Hepatocyte (in vitro differentiated cells): ENCODE results near the gene NPVF.

Experiments
- EZH2 ChIP-seq: fragments of 200-600 bp; sonication (generic); IDR thresholded peaks from 2 replicates; pipeline ENCODE4 v1.6.1; 2016; ENCODE audit warnings: antibody characterized with exemption, mild to moderate bottlenecking, borderline replicate concordance
- EZH2phosphoT487 ChIP-seq: fragments of 200-600 bp; sonication (generic); IDR thresholded peaks from one replicate; pipeline ENCODE4 v1.6.1; 2018; ENCODE audit warnings: antibody characterized with exemption, mild to moderate bottlenecking, low read depth, moderate library complexity; ENCODE audit not compliant: unreplicated experiment, severe bottlenecking
- TF ChIP-seq, protein P1 (sequence below): fragments of 200-600 bp; sonication (generic); IDR thresholded peaks from 2 replicates; pipeline ENCODE4 v1.5.1; 2016; ENCODE audit warnings: antibody characterized with exemption, mild to moderate bottlenecking; ENCODE audit not compliant: poor library complexity

DNA sequence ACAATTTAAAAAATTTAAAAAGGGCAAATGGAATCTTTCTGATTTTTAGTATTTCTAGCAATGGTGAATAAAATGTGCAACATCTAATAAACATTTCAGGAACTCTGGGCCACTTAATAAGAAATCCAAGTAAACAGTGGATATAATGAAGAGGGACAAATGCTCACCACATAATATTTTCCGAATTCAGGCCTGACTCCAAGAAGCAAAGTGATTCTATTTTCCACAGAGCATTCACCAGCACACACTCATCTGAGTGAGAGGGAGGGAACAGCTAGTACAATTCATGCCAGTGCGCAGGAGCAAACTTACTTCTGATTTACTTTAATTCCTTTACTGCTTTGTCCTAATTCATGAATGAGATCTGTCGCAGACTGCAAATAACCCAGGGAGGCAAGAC is 10.1 kb downstream of the NPVF start:
- TF ChIP-seq, protein P1, sequence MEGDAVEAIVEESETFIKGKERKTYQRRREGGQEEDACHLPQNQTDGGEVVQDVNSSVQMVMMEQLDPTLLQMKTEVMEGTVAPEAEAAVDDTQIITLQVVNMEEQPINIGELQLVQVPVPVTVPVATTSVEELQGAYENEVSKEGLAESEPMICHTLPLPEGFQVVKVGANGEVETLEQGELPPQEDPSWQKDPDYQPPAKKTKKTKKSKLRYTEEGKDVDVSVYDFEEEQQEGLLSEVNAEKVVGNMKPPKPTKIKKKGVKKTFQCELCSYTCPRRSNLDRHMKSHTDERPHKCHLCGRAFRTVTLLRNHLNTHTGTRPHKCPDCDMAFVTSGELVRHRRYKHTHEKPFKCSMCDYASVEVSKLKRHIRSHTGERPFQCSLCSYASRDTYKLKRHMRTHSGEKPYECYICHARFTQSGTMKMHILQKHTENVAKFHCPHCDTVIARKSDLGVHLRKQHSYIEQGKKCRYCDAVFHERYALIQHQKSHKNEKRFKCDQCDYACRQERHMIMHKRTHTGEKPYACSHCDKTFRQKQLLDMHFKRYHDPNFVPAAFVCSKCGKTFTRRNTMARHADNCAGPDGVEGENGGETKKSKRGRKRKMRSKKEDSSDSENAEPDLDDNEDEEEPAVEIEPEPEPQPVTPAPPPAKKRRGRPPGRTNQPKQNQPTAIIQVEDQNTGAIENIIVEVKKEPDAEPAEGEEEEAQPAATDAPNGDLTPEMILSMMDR: no peak
- TF ChIP-seq EZH2phosphoT487 (no peak), EZH2 (no peak)
